ENCODE data around the gene SUN1. TPM values are rescaled to one million over a fixed set of nuclear protein-coding genes. Genes with fewer than 3 reads are reported as not detected.
"Not testable (repeated sequence)": the region's sequence is repeated elsewhere in the genome, so short reads cannot be mapped to it uniquely, and the experiment has no call there.

Gene SUN1
- total RNA-seq, 1 donor from 2014 or later, result 186 TPM

DNA sequence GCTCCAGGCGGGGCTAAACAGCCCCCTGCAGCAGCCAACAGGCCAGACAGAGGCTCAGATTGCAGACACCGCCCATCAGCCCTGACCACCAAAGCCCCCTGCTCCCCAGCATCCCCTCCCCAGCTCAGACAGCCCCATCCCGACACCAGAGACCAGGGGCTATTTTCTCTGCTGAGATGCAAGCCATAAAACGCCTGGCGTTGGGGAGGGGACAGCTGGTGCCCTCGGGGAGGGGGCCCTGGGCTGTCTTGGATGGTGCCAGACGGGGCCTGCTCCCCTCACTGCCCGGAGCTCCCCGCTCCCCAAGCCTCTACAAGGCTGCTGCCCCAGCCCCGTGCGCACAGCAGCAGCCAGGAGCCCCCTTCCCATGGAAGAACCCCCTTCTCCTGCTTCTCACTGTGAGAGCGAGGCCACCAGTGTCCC is 75.9 kb downstream of the SUN1 start:
- Histone ChIP-seq H3K36me3 (no peaks in the 10 kb centered on the region), H3K4me3 (no peak overlapping the region), H3K4me1 (peaks cover 0 to 4% of the 10 kb centered on the region in 2 donors), H3K27me3 (no peaks in the 10 kb centered on the region), H3K9me3 (no peaks in the 10 kb centered on the region), H3K27ac (no peak overlapping the region)
- no peak for DNase-seq (ENCODE audit: low spot score in 2 of 2)
- no peak for TF ChIP-seq CTCF (IDR thresholded peaks at IDR 0.05)
- intact Hi-C loops (cut with DNase I), result no loop called here

GRCh38 chr7:908591-909357 is 76.5 kb downstream of the SUN1 start:
- H3K27ac ChIP-seq; H3K4me1 ChIP-seq; H3K36me3 ChIP-seq; H3K27me3 ChIP-seq; intact Hi-C loops (cut with DNase I); DNase-seq (ENCODE audit: low spot score in 2 of 2); H3K9me3 ChIP-seq: not testable (repeated sequence)
- TF ChIP-seq CTCF (IDR thresholded peaks at IDR 0.05), result peak; percentile 68 to 91 (median 89)
- peak overlapping the region in 1 of 2 donors; percentile 61 for H3K4me3 ChIP-seq

- TF ChIP-seq CTCF (IDR thresholded peaks at IDR 0.05), result no peak
- H3K27ac ChIP-seq, result no peak overlapping the region
- H3K4me1 ChIP-seq, result peaks cover 0 to 4% of the 10 kb centered on the region in 2 donors
- no peaks in the 10 kb centered on the region for H3K9me3 ChIP-seq
- no peaks in the 10 kb centered on the region for H3K36me3 ChIP-seq
- peak; percentile 44 to 80 for DNase-seq (ENCODE audit: low spot score in 2 of 2)
- H3K4me3 ChIP-seq, result peak overlapping the region; percentile 17 to 61
- intact Hi-C loops (cut with DNase I), result no loop called here
- no peaks in the 10 kb centered on the region for H3K27me3 ChIP-seq
Measured at GRCh38 chr7:909358-910329, 77.4 kb downstream of the SUN1 start.

- no peaks in the 10 kb centered on the region for H3K27me3 ChIP-seq
- H3K9me3 ChIP-seq, result no peaks in the 10 kb centered on the region
- no peak for DNase-seq (ENCODE audit: low spot score in 2 of 2)
- TF ChIP-seq CTCF (IDR thresholded peaks at IDR 0.05), result no peak
- H3K36me3 ChIP-seq, result no peaks in the 10 kb centered on the region
- intact Hi-C loops (cut with DNase I), result no loop called here
- H3K4me1 ChIP-seq, result peaks cover 0 to 4% of the 10 kb centered on the region in 2 donors
- H3K4me3 ChIP-seq, result no peak overlapping the region
- no peak overlapping the region for H3K27ac ChIP-seq
Measured at GRCh38 chr7:910441-910861, 78.2 kb downstream of the SUN1 start.

GRCh38 chr7:910931-911431 is 78.7 kb downstream of the SUN1 start:
- H3K9me3 ChIP-seq, result no peaks in the 10 kb centered on the region
- H3K36me3 ChIP-seq, result no peaks in the 10 kb centered on the region
- no peaks in the 10 kb centered on the region for H3K27me3 ChIP-seq
- peaks cover 0 to 4% of the 10 kb centered on the region in 2 donors for H3K4me1 ChIP-seq
- no peak for TF ChIP-seq CTCF (IDR thresholded peaks at IDR 0.05)
- intact Hi-C loops (cut with DNase I), result no loop called here
- H3K4me3 ChIP-seq, result no peak overlapping the region
- DNase-seq (ENCODE audit: low spot score in 2 of 2), result no peak
- no peak overlapping the region for H3K27ac ChIP-seq

All from ascending aorta (tissue), 2 donors.